HepG2 (cell line): Measurements from ENCODE around the gene RBPMS2. TPM values are rescaled to one million over a fixed set of nuclear protein-coding genes. Genes with fewer than 3 reads are reported as not detected.

Source experiments
- ATAC-seq: fragments of 200-7000 bp; cut with Tn5 transposase; 3 replicates; pipeline ENCODE4 v1.9.1; 2020; ENCODE audit warnings: mild to moderate bottlenecking, moderate library complexity
- BruUV-seq: library from RNA; stranded (reverse); fragments of 400-500 nt; replicated peaks from 2 replicates; lab custom pipeline; 2021; lab: Mats Ljungman, UMichigan
- CTCF ChIA-PET: fragments of 300-600 bp; formaldehyde crosslinking; extraction: SDS; loops from one replicate; lab custom pipeline; 2021; ENCODE audit warnings: low total read pairs, inconsistent platforms, low intra/inter-chr PET ratio; lab: Yijun Ruan, JAX
- POLR2A ChIA-PET: fragments of 350-600 bp; sonication (Branson Sonifier 250); formaldehyde crosslinking; loops from one replicate; lab custom pipeline; 2020; ENCODE audit warnings: antibody characterized with exemption, inconsistent platforms; lab: Yijun Ruan, JAX
- DNase-seq: peaks from one replicate; pipeline ENCODE4 v3.0.0-alpha.2; 2015; ENCODE audit warnings: low spot score
- FAIRE-seq: peaks from 3 replicates; lab custom pipeline; 2011; peaks lifted over from hg19 to GRCh38; lab: Jason Lieb, UNC
- H2AFZ ChIP-seq: one replicate; pipeline ENCODE4 v1.6.1; 2011; ENCODE audit warnings: low read length, inconsistent platforms
- H3K27ac ChIP-seq: fragments of 300-600 bp; 3 replicates; pipeline ENCODE4 v1.8.0; 2011; ENCODE audit warnings: mixed run types, mild to moderate bottlenecking, mixed read lengths, low read length, inconsistent platforms; ENCODE audit not compliant: insufficient read depth; ENCODE audit errors: extremely low read length
- H3K27me3 ChIP-seq, 2 experiments: fragments of 200-600 bp in 1 of 2; 2 replicates in 1 of 2; 3 replicates in 1 of 2; pipeline versions ENCODE4 v1.6.0 to v1.8.0; 2011; ENCODE audit warnings: low read length in 2 of 2, mild to moderate bottlenecking in 2 of 2, moderate library complexity in 2 of 2, inconsistent platforms in 1 of 2; ENCODE audit not compliant: insufficient read depth in 2 of 2, control insufficient read depth in 1 of 2
- H3K36me3 ChIP-seq, 2 experiments: fragments of 200-600 bp in 1 of 2; replicated peaks in 1 of 2; 2 replicates in 1 of 2; 3 replicates in 1 of 2; pipeline versions ENCODE4 v1.5.1 to v1.8.0; 2011; ENCODE audit warnings: low read length in 2 of 2, inconsistent platforms in 1 of 2; ENCODE audit not compliant: insufficient read depth in 2 of 2, control insufficient read depth in 1 of 2
- H3K4me1 ChIP-seq: 2 replicates; pipeline ENCODE4 v1.5.1; 2012; ENCODE audit warnings: low read length, inconsistent platforms; ENCODE audit not compliant: insufficient read depth
- H3K4me2 ChIP-seq: 2 replicates; pipeline ENCODE4 v1.6.0; 2011; ENCODE audit warnings: low read depth, low read length, inconsistent platforms
- H3K4me3 ChIP-seq, 3 experiments: fragments of 200-600 bp in 1 of 3; sonication (generic), shearing (Covaris generic) in 1 of 3; replicated peaks in 1 of 3; 2 replicates each; pipeline ENCODE4 v1.5.1; 2011 to 2016; ENCODE audit warnings: low read length in 3 of 3, inconsistent platforms in 2 of 3, low read depth in 2 of 3, mild to moderate bottlenecking in 2 of 3, control low read depth in 1 of 3, mixed read lengths in 1 of 3; ENCODE audit not compliant: insufficient read depth in 1 of 3
- H3K79me2 ChIP-seq: one replicate; pipeline ENCODE4 v1.6.1; 2011; ENCODE audit warnings: low read length, inconsistent platforms; ENCODE audit not compliant: insufficient read depth
- H3K9ac ChIP-seq: 2 replicates; pipeline ENCODE4 v1.6.0; 2011; ENCODE audit warnings: mild to moderate bottlenecking, low read depth, low read length, inconsistent platforms; ENCODE audit not compliant: insufficient read depth
- H3K9me3 ChIP-seq: 2 replicates; pipeline ENCODE4 v1.5.1; 2012; ENCODE audit warnings: mild to moderate bottlenecking, low read length
- H4K20me1 ChIP-seq: 2 replicates; pipeline ENCODE4 v1.6.0; 2011; ENCODE audit warnings: inconsistent platforms, mild to moderate bottlenecking, low read length, moderate library complexity; ENCODE audit not compliant: insufficient read depth
- HHEX ChIP-seq: IDR thresholded peaks from 2 replicates; pipeline ENCODE4 v1.6.1; 2016; ENCODE audit warnings: control low read depth
- TERF1 ChIP-seq: sonication (generic); formaldehyde crosslinking; IDR thresholded peaks from 2 replicates; pipeline ENCODE4 v1.8.0; 2022; ENCODE audit warnings: mild to moderate bottlenecking, missing genetic modification reagents, moderate library complexity
- ZNF124 ChIP-seq: sonication (generic); formaldehyde crosslinking; IDR thresholded peaks from 2 replicates; pipeline ENCODE4 v1.4.0; 2020; ENCODE audit warnings: missing genetic modification reagents
- ZNF264 ChIP-seq: sonication (generic); formaldehyde crosslinking; IDR thresholded peaks from 2 replicates; pipeline ENCODE4 v1.4.0; 2020; ENCODE audit warnings: missing genetic modification reagents
- ZNF773 ChIP-seq: sonication (generic); formaldehyde crosslinking; IDR thresholded peaks from 2 replicates; pipeline ENCODE4 v1.4.0; 2020; ENCODE audit warnings: missing genetic modification reagents, borderline replicate concordance
- ZNF775 ChIP-seq: sonication (generic); formaldehyde crosslinking; IDR thresholded peaks from 2 replicates; pipeline ENCODE4 v1.4.0; 2020; ENCODE audit warnings: missing genetic modification reagents, mild to moderate bottlenecking, moderate library complexity, borderline replicate concordance
- ZSCAN5A ChIP-seq: sonication (generic); formaldehyde crosslinking; IDR thresholded peaks from 2 replicates; pipeline ENCODE4 v1.8.0; 2022; ENCODE audit warnings: mild to moderate bottlenecking, missing genetic modification reagents, borderline replicate concordance
- WGBS: methylation state at CpG from one replicate; pipeline ENCODE4 v1.1.6; 2017; ENCODE audit warnings: low lambda C conversion rate; 5-methylcytosine and 5-hydroxymethylcytosine counted together
- in situ Hi-C: cut with HindIII; loops from 2 replicates; pipeline ENCODE4 v1.10.0; 2017; ENCODE audit warnings: low pct_unique_long_range_greater_than_20kb; ENCODE audit not compliant: extremely low pct_ligation_motif_present
- intact Hi-C: fragments of 100-400 bp; cut with micrococcal nuclease; formaldehyde crosslinking; loops from one replicate; pipeline ENCODE4 v1.10.0; 2022; ENCODE audit not compliant: unreplicated experiment
- polyA plus RNA-seq, 8 experiments: library from polyadenylated mRNA; depleted of rRNA in 3 of 8; stranded (reverse) in 7 of 8; unstranded in 1 of 8; fragments of >200 nt; fragmentation: Illumina TruSeq in 4 of 8; extraction: Trizol in 4 of 8; gene quantifications; 2 replicates each; pipeline versions ENCODE4 v1.2.1 to v1.2.3, GENCODE V29; 2011 to 2016; ENCODE audit warnings: low read depth in 4 of 8, missing spikeins in 1 of 8, mixed read lengths in 1 of 8; ENCODE audit not compliant: insufficient read depth in 1 of 8
- total RNA-seq, 5 experiments: library from RNA; depleted of rRNA; stranded (reverse); fragments of >200 nt; fragmentation: Illumina TruSeq; extraction: Trizol; gene quantifications; 2 replicates each; pipeline ENCODE4 v1.2.3, GENCODE V29; 2016; ENCODE audit warnings: low read depth in 1 of 5

Gene RBPMS2
- total and polyA plus RNA-seq, 2 of the 13 experiments (the other 11 are each of a cell fraction or from before 2014, with no cell fraction given): 0.08 TPM; not detected in 1

GRCh38 chr15:64773606-64774005 lies 1.8 kb downstream of the RBPMS2 start:
- H3K27me3 ChIP-seq: peaks cover 7 to 43% of the 10 kb centered on the region in 2 experiments; a peak in 4 of 5 replicates
- H3K79me2 ChIP-seq: no peaks in the 10 kb centered on the region
- no peak overlapping the region for H3K4me2 ChIP-seq
- intact Hi-C loops (no loop called here), in situ Hi-C loops (no loop called here)
- H3K36me3 ChIP-seq: no peaks in the 10 kb centered on the region
- H3K4me1 ChIP-seq: peaks cover 8% of the 10 kb centered on the region; the same call in 1 of the 2 replicates
- ATAC-seq: no peak
- no peak overlapping the region for H3K4me3 ChIP-seq
- no peak for TF ChIP-seq HHEX (CRISPR knock-in tag)
- no peak for TF ChIP-seq ZSCAN5A (CRISPR knock-in tag)
- TF ChIP-seq ZNF264 (CRISPR knock-in tag): no peak
- TF ChIP-seq ZNF773 (CRISPR knock-in tag): no peak
- TF ChIP-seq TERF1 (CRISPR knock-in tag): no peak
- TF ChIP-seq ZNF775 (CRISPR knock-in tag): no peak
- no peak for TF ChIP-seq ZNF124 (CRISPR knock-in tag)
- 100% methylated on average over 1 of the region's 2 CpGs for WGBS
- BruUV-seq: no TSS peak
- no peak overlapping the region for H2AFZ ChIP-seq
- ChIA-PET CTCF (no interaction called here), POLR2A (no interaction called here)
- H3K27ac ChIP-seq: no peak overlapping the region
- FAIRE-seq: no peak
- no peak overlapping the region for H3K9ac ChIP-seq
- no peaks in the 10 kb centered on the region for H3K9me3 ChIP-seq
- no peak for DNase-seq
- H4K20me1 ChIP-seq: no peaks in the 10 kb centered on the region
